ENCODE measurements around the gene REP15.

The REP15 gene

DNA sequence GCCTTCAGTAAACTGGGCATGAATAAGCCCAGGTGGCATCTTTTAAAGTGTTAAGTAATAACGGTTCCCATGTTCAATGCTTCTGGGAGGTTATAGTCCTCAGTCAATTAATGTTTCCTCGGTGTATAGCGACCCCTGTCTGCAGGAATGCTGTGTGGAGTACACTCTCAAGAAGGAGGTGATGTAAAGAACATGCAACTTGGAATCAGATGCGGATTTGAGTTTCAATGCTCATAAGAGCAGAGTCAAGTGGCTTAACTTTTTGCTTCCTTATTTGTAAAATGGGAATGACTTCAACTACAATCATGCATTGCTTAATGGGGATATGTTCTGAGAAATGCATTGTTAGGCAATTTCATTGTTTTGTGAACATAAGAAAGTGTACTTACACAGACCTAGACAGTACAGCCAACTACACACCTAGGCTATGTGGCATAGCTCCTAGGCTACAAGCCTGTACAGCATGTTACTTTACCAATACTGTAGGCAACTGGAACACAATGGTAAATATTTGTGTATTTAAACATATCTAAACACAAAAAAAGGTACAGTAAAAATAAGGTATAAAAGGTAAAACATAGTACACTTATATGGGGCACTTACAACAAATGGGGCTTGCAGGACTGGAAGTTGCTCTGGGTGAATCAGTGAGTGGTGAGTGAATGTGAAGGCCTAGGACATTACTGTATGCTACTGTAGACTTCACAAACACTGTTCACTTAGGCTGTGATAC lies 7.6 kb downstream of the REP15 start:
- Histone ChIP-seq H3F3A (ENCODE audit: insufficient read depth, low read length) (no peaks in the 10 kb centered on the region), H3K4me3 (ENCODE audit: low read depth, low read length, poor library complexity, severe bottlenecking) (no peak overlapping the region), H3K9me2 (ENCODE audit: low read depth, low read length) (no peaks in the 10 kb centered on the region), H2AFZ (ENCODE audit: low read length) (no peak overlapping the region), H3K79me2 (ENCODE audit: insufficient read depth, low read length) (no peaks in the 10 kb centered on the region), H3K9me3 (ENCODE audit: low read length) (no peaks in the 10 kb centered on the region), H3K36me3 (ENCODE audit: insufficient read depth, low read length) (no peaks in the 10 kb centered on the region), H3K4me1 (ENCODE audit: insufficient read depth, low read length, severe bottlenecking) (no peaks in the 10 kb centered on the region), H3K4me2 (ENCODE audit: low read length) (no peak overlapping the region), H3K27me3 (ENCODE audit: insufficient read depth, low read length) (no peaks in the 10 kb centered on the region), H4K20me1 (ENCODE audit: insufficient read depth, low read length) (no peaks in the 10 kb centered on the region), H3K27ac (ENCODE audit: low read depth, low read length, poor library complexity, severe bottlenecking) (no peak overlapping the region), H3K9ac (ENCODE audit: low read length) (no peak overlapping the region)
- TF ChIP-seq EZH2 (IDR thresholded peaks at IDR 0.05; ENCODE audit: borderline replicate concordance, low read length): no peak
- TF ChIP-seq, protein P1, sequence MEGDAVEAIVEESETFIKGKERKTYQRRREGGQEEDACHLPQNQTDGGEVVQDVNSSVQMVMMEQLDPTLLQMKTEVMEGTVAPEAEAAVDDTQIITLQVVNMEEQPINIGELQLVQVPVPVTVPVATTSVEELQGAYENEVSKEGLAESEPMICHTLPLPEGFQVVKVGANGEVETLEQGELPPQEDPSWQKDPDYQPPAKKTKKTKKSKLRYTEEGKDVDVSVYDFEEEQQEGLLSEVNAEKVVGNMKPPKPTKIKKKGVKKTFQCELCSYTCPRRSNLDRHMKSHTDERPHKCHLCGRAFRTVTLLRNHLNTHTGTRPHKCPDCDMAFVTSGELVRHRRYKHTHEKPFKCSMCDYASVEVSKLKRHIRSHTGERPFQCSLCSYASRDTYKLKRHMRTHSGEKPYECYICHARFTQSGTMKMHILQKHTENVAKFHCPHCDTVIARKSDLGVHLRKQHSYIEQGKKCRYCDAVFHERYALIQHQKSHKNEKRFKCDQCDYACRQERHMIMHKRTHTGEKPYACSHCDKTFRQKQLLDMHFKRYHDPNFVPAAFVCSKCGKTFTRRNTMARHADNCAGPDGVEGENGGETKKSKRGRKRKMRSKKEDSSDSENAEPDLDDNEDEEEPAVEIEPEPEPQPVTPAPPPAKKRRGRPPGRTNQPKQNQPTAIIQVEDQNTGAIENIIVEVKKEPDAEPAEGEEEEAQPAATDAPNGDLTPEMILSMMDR (IDR thresholded peaks at IDR 0.05; ENCODE audit: low read length): peak; percentile 88

GRCh38 chr12:27705263-27705662 lies 9.0 kb downstream of the REP15 start:
- Histone ChIP-seq H2AFZ (ENCODE audit: low read length) (no peak overlapping the region), H3K4me2 (ENCODE audit: low read length) (no peak overlapping the region), H3K27ac (ENCODE audit: low read depth, low read length, poor library complexity, severe bottlenecking) (no peak overlapping the region), H3F3A (ENCODE audit: insufficient read depth, low read length) (no peaks in the 10 kb centered on the region), H3K36me3 (ENCODE audit: insufficient read depth, low read length) (no peaks in the 10 kb centered on the region; the same call in 1 of the 2 replicates), H3K79me2 (ENCODE audit: insufficient read depth, low read length) (no peaks in the 10 kb centered on the region), H4K20me1 (ENCODE audit: insufficient read depth, low read length) (no peaks in the 10 kb centered on the region), H3K9ac (ENCODE audit: low read length) (no peak overlapping the region), H3K4me1 (ENCODE audit: insufficient read depth, low read length, severe bottlenecking) (peaks cover 5% of the 10 kb centered on the region), H3K4me3 (ENCODE audit: low read depth, low read length, poor library complexity, severe bottlenecking) (no peak overlapping the region), H3K9me2 (ENCODE audit: low read depth, low read length) (no peaks in the 10 kb centered on the region), H3K9me3 (ENCODE audit: low read length) (no peaks in the 10 kb centered on the region), H3K27me3 (ENCODE audit: insufficient read depth, low read length) (no peaks in the 10 kb centered on the region)
- TF ChIP-seq, protein P1 (IDR thresholded peaks at IDR 0.05; ENCODE audit: low read length): peak; percentile 29; the same call in 1 of the 2 replicates
- TF ChIP-seq EZH2 (IDR thresholded peaks at IDR 0.05; ENCODE audit: borderline replicate concordance, low read length): no peak

GRCh38 chr12:27707216-27707615 lies 11.0 kb downstream of the REP15 start:
- H3K4me2 ChIP-seq (ENCODE audit: low read length): no peak overlapping the region
- no peaks in the 10 kb centered on the region for H3K9me2 ChIP-seq (ENCODE audit: low read depth, low read length)
- H3K9ac ChIP-seq (ENCODE audit: low read length): no peak overlapping the region
- H3K27me3 ChIP-seq (ENCODE audit: insufficient read depth, low read length): no peaks in the 10 kb centered on the region
- H2AFZ ChIP-seq (ENCODE audit: low read length): no peak overlapping the region
- no peaks in the 10 kb centered on the region; the same call in 1 of the 2 replicates for H3K36me3 ChIP-seq (ENCODE audit: insufficient read depth, low read length)
- no peak overlapping the region for H3K4me3 ChIP-seq (ENCODE audit: low read depth, low read length, poor library complexity, severe bottlenecking)
- no peaks in the 10 kb centered on the region for H3F3A ChIP-seq (ENCODE audit: insufficient read depth, low read length)
- peaks cover 15% of the 10 kb centered on the region for H3K4me1 ChIP-seq (ENCODE audit: insufficient read depth, low read length, severe bottlenecking)
- H3K9me3 ChIP-seq (ENCODE audit: low read length): no peaks in the 10 kb centered on the region
- TF ChIP-seq, protein P1 (IDR thresholded peaks at IDR 0.05; ENCODE audit: low read length): no peak
- TF ChIP-seq EZH2 (IDR thresholded peaks at IDR 0.05; ENCODE audit: borderline replicate concordance, low read length): no peak
- no peaks in the 10 kb centered on the region for H4K20me1 ChIP-seq (ENCODE audit: insufficient read depth, low read length)
- peaks cover 13% of the 10 kb centered on the region for H3K79me2 ChIP-seq (ENCODE audit: insufficient read depth, low read length)
- H3K27ac ChIP-seq (ENCODE audit: low read depth, low read length, poor library complexity, severe bottlenecking): no peak overlapping the region
